ENCODE results near the gene TMEM31.

TMEM31 gene

GRCh38 chrX:103688946-103689345 lies 21.8 kb upstream of the TMEM31 start:
- DNase-seq (ENCODE audit: low spot score) = no peak
- Mint-ChIP-seq H3K9me3 (no peaks in the 10 kb centered on the region), H3K4me3 (no peak overlapping the region), H3K4me1 (ENCODE audit: low read depth) (peaks cover 4% of the 10 kb centered on the region), H3K27ac (no peak overlapping the region), H3K27me3 (ENCODE audit: low read depth) (no peaks in the 10 kb centered on the region), H3K36me3 (ENCODE audit: low read depth) (peaks cover 9% of the 10 kb centered on the region)

- no peak overlapping the region for H3K4me3 Mint-ChIP-seq
- H3K27me3 Mint-ChIP-seq (ENCODE audit: low read depth) = no peaks in the 10 kb centered on the region
- no peak overlapping the region for H3K27ac Mint-ChIP-seq
- H3K36me3 Mint-ChIP-seq (ENCODE audit: low read depth) = no peaks in the 10 kb centered on the region
- H3K9me3 Mint-ChIP-seq = no peaks in the 10 kb centered on the region
- DNase-seq (ENCODE audit: low spot score) = no peak
- H3K4me1 Mint-ChIP-seq (ENCODE audit: low read depth) = no peaks in the 10 kb centered on the region
Measured at GRCh38 chrX:103691059-103691458, 19.6 kb upstream of the TMEM31 start.

- Mint-ChIP-seq H3K27me3 (ENCODE audit: low read depth) (no peaks in the 10 kb centered on the region), H3K4me3 (no peak overlapping the region), H3K4me1 (ENCODE audit: low read depth) (no peaks in the 10 kb centered on the region), H3K36me3 (ENCODE audit: low read depth) (no peaks in the 10 kb centered on the region), H3K9me3 (no peaks in the 10 kb centered on the region), H3K27ac (no peak overlapping the region)
- no peak for DNase-seq (ENCODE audit: low spot score)
Measured at GRCh38 chrX:103697687-103698086, 13.0 kb upstream of the TMEM31 start.

GRCh38 chrX:103699243-103699642 lies 11.5 kb upstream of the TMEM31 start:
- no peak for DNase-seq (ENCODE audit: low spot score)
- no peak overlapping the region for H3K4me3 Mint-ChIP-seq
- H3K36me3 Mint-ChIP-seq (ENCODE audit: low read depth) = no peaks in the 10 kb centered on the region
- no peaks in the 10 kb centered on the region for H3K4me1 Mint-ChIP-seq (ENCODE audit: low read depth)
- H3K27me3 Mint-ChIP-seq (ENCODE audit: low read depth) = no peaks in the 10 kb centered on the region
- no peaks in the 10 kb centered on the region for H3K9me3 Mint-ChIP-seq
- no peak overlapping the region for H3K27ac Mint-ChIP-seq

GRCh38 chrX:103704863-103705262 lies 5.8 kb upstream of the TMEM31 start:
- H3K4me3 Mint-ChIP-seq = no peak overlapping the region

GRCh38 chrX:103716962-103717361 lies 6.3 kb downstream of the TMEM31 start:
- Mint-ChIP-seq H3K27ac (no peak overlapping the region), H3K9me3 (no peaks in the 10 kb centered on the region), H3K27me3 (ENCODE audit: low read depth) (no peaks in the 10 kb centered on the region), H3K4me3 (no peak overlapping the region), H3K4me1 (ENCODE audit: low read depth) (no peaks in the 10 kb centered on the region), H3K36me3 (ENCODE audit: low read depth) (no peaks in the 10 kb centered on the region)
- DNase-seq (ENCODE audit: low spot score) = no peak

More at GRCh38 chrX:103704863-103705262, 5.8 kb upstream of the TMEM31 start:
- Mint-ChIP-seq H3K36me3 (ENCODE audit: low read depth) (no peaks in the 10 kb centered on the region), H3K4me1 (ENCODE audit: low read depth) (no peaks in the 10 kb centered on the region), H3K9me3 (no peaks in the 10 kb centered on the region), H3K27ac (no peak overlapping the region), H3K27me3 (ENCODE audit: low read depth) (no peaks in the 10 kb centered on the region)
- DNase-seq (ENCODE audit: low spot score) = no peak

- H3K27me3 Mint-ChIP-seq (ENCODE audit: low read depth) = no peaks in the 10 kb centered on the region
- no peak for DNase-seq (ENCODE audit: low spot score)
- H3K4me1 Mint-ChIP-seq (ENCODE audit: low read depth) = no peaks in the 10 kb centered on the region
- no peaks in the 10 kb centered on the region for H3K9me3 Mint-ChIP-seq
- H3K27ac Mint-ChIP-seq = no peak overlapping the region
- H3K36me3 Mint-ChIP-seq (ENCODE audit: low read depth) = no peaks in the 10 kb centered on the region
- no peak overlapping the region for H3K4me3 Mint-ChIP-seq
Measured at GRCh38 chrX:103718120-103718519, 7.4 kb downstream of the TMEM31 start.

- Mint-ChIP-seq H3K4me3 (no peak overlapping the region), H3K4me1 (ENCODE audit: low read depth) (no peaks in the 10 kb centered on the region), H3K27me3 (ENCODE audit: low read depth) (no peaks in the 10 kb centered on the region), H3K9me3 (no peaks in the 10 kb centered on the region), H3K36me3 (ENCODE audit: low read depth) (no peaks in the 10 kb centered on the region), H3K27ac (no peak overlapping the region)
- no peak for DNase-seq (ENCODE audit: low spot score)
Measured at GRCh38 chrX:103722505-103722904, 11.8 kb downstream of the TMEM31 start.

- Mint-ChIP-seq H3K4me1 (ENCODE audit: low read depth) (peaks cover 4% of the 10 kb centered on the region), H3K27ac (no peak overlapping the region), H3K27me3 (ENCODE audit: low read depth) (no peaks in the 10 kb centered on the region), H3K9me3 (no peaks in the 10 kb centered on the region), H3K4me3 (no peak overlapping the region), H3K36me3 (ENCODE audit: low read depth) (no peaks in the 10 kb centered on the region)
- no peak for DNase-seq (ENCODE audit: low spot score)
Measured at GRCh38 chrX:103726477-103726876, 15.8 kb downstream of the TMEM31 start.

- Mint-ChIP-seq H3K27ac (no peak overlapping the region), H3K4me1 (ENCODE audit: low read depth) (peaks cover 4% of the 10 kb centered on the region), H3K9me3 (no peaks in the 10 kb centered on the region), H3K4me3 (no peak overlapping the region), H3K36me3 (ENCODE audit: low read depth) (no peaks in the 10 kb centered on the region), H3K27me3 (ENCODE audit: low read depth) (peaks cover 3% of the 10 kb centered on the region)
- no peak for DNase-seq (ENCODE audit: low spot score)
Measured at GRCh38 chrX:103727115-103727514, 16.4 kb downstream of the TMEM31 start.

- Mint-ChIP-seq H3K27me3 (ENCODE audit: low read depth) (peaks cover 4% of the 10 kb centered on the region), H3K36me3 (ENCODE audit: low read depth) (no peaks in the 10 kb centered on the region), H3K9me3 (no peaks in the 10 kb centered on the region), H3K4me1 (ENCODE audit: low read depth) (peaks cover 6% of the 10 kb centered on the region), H3K4me3 (no peak overlapping the region), H3K27ac (no peak overlapping the region)
- no peak for DNase-seq (ENCODE audit: low spot score)
Measured at GRCh38 chrX:103729015-103729414, 18.3 kb downstream of the TMEM31 start.

GRCh38 chrX:103730147-103730795 lies 19.6 kb downstream of the TMEM31 start:
- no peak overlapping the region for H3K4me3 Mint-ChIP-seq
- no peak overlapping the region for H3K27ac Mint-ChIP-seq
- DNase-seq (ENCODE audit: low spot score) = no peak
- no peaks in the 10 kb centered on the region for H3K9me3 Mint-ChIP-seq
- peaks cover 4% of the 10 kb centered on the region for H3K27me3 Mint-ChIP-seq (ENCODE audit: low read depth)
- H3K4me1 Mint-ChIP-seq (ENCODE audit: low read depth) = peaks cover 10% of the 10 kb centered on the region
- H3K36me3 Mint-ChIP-seq (ENCODE audit: low read depth) = no peaks in the 10 kb centered on the region

- Mint-ChIP-seq H3K27ac (no peak overlapping the region), H3K9me3 (no peaks in the 10 kb centered on the region), H3K4me3 (no peak overlapping the region), H3K4me1 (ENCODE audit: low read depth) (peaks cover 10% of the 10 kb centered on the region), H3K36me3 (ENCODE audit: low read depth) (no peaks in the 10 kb centered on the region), H3K27me3 (ENCODE audit: low read depth) (peaks cover 4% of the 10 kb centered on the region)
- DNase-seq (ENCODE audit: low spot score) = no peak
Measured at GRCh38 chrX:103730796-103731493, 20.2 kb downstream of the TMEM31 start.

- H3K27me3 Mint-ChIP-seq (ENCODE audit: low read depth) = peaks cover 4% of the 10 kb centered on the region
- H3K36me3 Mint-ChIP-seq (ENCODE audit: low read depth) = no peaks in the 10 kb centered on the region
- H3K27ac Mint-ChIP-seq = no peak overlapping the region
- H3K4me3 Mint-ChIP-seq = no peak overlapping the region
- no peak for DNase-seq (ENCODE audit: low spot score)
- H3K4me1 Mint-ChIP-seq (ENCODE audit: low read depth) = peaks cover 10% of the 10 kb centered on the region
- no peaks in the 10 kb centered on the region for H3K9me3 Mint-ChIP-seq
Measured at GRCh38 chrX:103733017-103733416, 22.3 kb downstream of the TMEM31 start.
